Measurements from ENCODE around the gene TDRD7. TPM values are rescaled to one million over a fixed set of nuclear protein-coding genes. Genes with fewer than 3 reads are reported as not detected.

The TDRD7 gene
- total RNA-seq, 1 experiment from 2014 or later = 3.6 TPM

DNA sequence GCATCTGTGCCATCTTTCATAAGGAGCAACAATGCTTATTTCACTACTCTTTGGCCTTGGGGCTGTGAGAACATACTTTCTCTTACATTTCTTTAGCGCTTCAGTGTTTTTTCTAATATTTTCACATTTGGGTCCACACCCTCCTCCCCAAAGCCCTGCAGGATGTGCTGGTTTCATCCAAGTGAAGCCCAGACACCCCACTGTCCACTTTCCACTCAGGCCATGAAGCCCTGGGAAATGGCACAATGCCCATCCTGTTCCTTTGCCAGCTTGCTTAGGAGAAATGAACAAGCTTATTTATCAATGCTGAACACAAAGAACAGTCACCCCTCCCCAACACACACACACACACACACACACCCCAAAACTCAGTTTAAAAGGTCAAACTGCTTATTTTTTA is 72.2 kb downstream of the TDRD7 start:
- CTCF ChIA-PET = no interaction called here
- TF ChIP-seq EZH2 (IDR thresholded peaks at IDR 0.05; ENCODE audit: borderline replicate concordance, low read depth, low read length, poor library complexity, severe bottlenecking) = no peak
- TF ChIP-seq, protein P1, sequence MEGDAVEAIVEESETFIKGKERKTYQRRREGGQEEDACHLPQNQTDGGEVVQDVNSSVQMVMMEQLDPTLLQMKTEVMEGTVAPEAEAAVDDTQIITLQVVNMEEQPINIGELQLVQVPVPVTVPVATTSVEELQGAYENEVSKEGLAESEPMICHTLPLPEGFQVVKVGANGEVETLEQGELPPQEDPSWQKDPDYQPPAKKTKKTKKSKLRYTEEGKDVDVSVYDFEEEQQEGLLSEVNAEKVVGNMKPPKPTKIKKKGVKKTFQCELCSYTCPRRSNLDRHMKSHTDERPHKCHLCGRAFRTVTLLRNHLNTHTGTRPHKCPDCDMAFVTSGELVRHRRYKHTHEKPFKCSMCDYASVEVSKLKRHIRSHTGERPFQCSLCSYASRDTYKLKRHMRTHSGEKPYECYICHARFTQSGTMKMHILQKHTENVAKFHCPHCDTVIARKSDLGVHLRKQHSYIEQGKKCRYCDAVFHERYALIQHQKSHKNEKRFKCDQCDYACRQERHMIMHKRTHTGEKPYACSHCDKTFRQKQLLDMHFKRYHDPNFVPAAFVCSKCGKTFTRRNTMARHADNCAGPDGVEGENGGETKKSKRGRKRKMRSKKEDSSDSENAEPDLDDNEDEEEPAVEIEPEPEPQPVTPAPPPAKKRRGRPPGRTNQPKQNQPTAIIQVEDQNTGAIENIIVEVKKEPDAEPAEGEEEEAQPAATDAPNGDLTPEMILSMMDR (conservative IDR thresholded peaks at IDR 0.05; ENCODE audit: low read depth, low read length) = no peak

GRCh38 chr9:97487107-97487506 is 75.2 kb downstream of the TDRD7 start:
- Histone ChIP-seq H3K27me3 (replicated peaks; ENCODE audit: insufficient read depth, low read depth, low read length, poor library complexity) (no peaks in the 10 kb centered on the region), H3K27ac (ENCODE audit: low read depth, low read length, poor library complexity, severe bottlenecking) (no peak overlapping the region), H3K4me3 (ENCODE audit: low read depth, low read length, poor library complexity, severe bottlenecking) (no peak overlapping the region), H3K4me1 (ENCODE audit: insufficient read depth, low read length, poor library complexity, severe bottlenecking) (no peaks in the 10 kb centered on the region), H3K36me3 (ENCODE audit: insufficient read depth, low read length, poor library complexity, severe bottlenecking) (no peaks in the 10 kb centered on the region), H3K9me3 (ENCODE audit: low read depth, low read length, poor library complexity, severe bottlenecking) (no peaks in the 10 kb centered on the region)
- ChIA-PET POLR2A (ENCODE audit: low non-redundant PET) (interaction anchor here (0.6 kb wide), 1 partner anchor 13 kb away, joined by 4 read pairs; no protein-coding TSS in a partner anchor), CTCF (interaction anchor here (0.6 kb wide), 1 partner anchor 13 kb away, joined by 9 read pairs; no protein-coding TSS in a partner anchor)
- TF ChIP-seq, protein P1 (conservative IDR thresholded peaks at IDR 0.05; ENCODE audit: low read depth, low read length) = peak; percentile 50
- TF ChIP-seq EZH2 (IDR thresholded peaks at IDR 0.05; ENCODE audit: borderline replicate concordance, low read depth, low read length, poor library complexity, severe bottlenecking) = no peak
- BruUV-seq (replicated peaks) = no TSS peak
- peak; percentile 14 for DNase-seq (ENCODE audit: low spot score)
- intact Hi-C loops (cut with micrococcal nuclease; ENCODE audit: unreplicated experiment) = no loop called here

More for the DNA sequence above, 72.2 kb downstream of the TDRD7 start:
- Histone ChIP-seq H3K27ac (ENCODE audit: low read depth, low read length, poor library complexity, severe bottlenecking) (no peak overlapping the region), H3K27me3 (replicated peaks; ENCODE audit: insufficient read depth, low read depth, low read length, poor library complexity) (no peaks in the 10 kb centered on the region), H3K9me3 (ENCODE audit: low read depth, low read length, poor library complexity, severe bottlenecking) (no peaks in the 10 kb centered on the region), H3K4me3 (ENCODE audit: low read depth, low read length, poor library complexity, severe bottlenecking) (no peak overlapping the region), H3K36me3 (ENCODE audit: insufficient read depth, low read length, poor library complexity, severe bottlenecking) (no peaks in the 10 kb centered on the region), H3K4me1 (ENCODE audit: insufficient read depth, low read length, poor library complexity, severe bottlenecking) (no peaks in the 10 kb centered on the region)
- no peak for DNase-seq (ENCODE audit: low spot score)
- intact Hi-C loops (cut with micrococcal nuclease; ENCODE audit: unreplicated experiment) = no loop called here
- no TSS peak for BruUV-seq (replicated peaks)
- POLR2A ChIA-PET (ENCODE audit: low non-redundant PET) = no interaction called here

- no peak for DNase-seq (ENCODE audit: low spot score)
- POLR2A ChIA-PET (ENCODE audit: low non-redundant PET) = no interaction called here
- H3K36me3 ChIP-seq (ENCODE audit: insufficient read depth, low read length, poor library complexity, severe bottlenecking) = no peaks in the 10 kb centered on the region
- H3K4me1 ChIP-seq (ENCODE audit: insufficient read depth, low read length, poor library complexity, severe bottlenecking) = no peaks in the 10 kb centered on the region
- TF ChIP-seq, protein P1 (conservative IDR thresholded peaks at IDR 0.05; ENCODE audit: low read depth, low read length) = no peak
- TF ChIP-seq EZH2 (IDR thresholded peaks at IDR 0.05; ENCODE audit: borderline replicate concordance, low read depth, low read length, poor library complexity, severe bottlenecking) = no peak
- intact Hi-C loops (cut with micrococcal nuclease; ENCODE audit: unreplicated experiment) = no loop called here
- BruUV-seq (replicated peaks) = no TSS peak
- H3K4me3 ChIP-seq (ENCODE audit: low read depth, low read length, poor library complexity, severe bottlenecking) = no peak overlapping the region
- no peaks in the 10 kb centered on the region for H3K9me3 ChIP-seq (ENCODE audit: low read depth, low read length, poor library complexity, severe bottlenecking)
- H3K27me3 ChIP-seq (replicated peaks; ENCODE audit: insufficient read depth, low read depth, low read length, poor library complexity) = no peaks in the 10 kb centered on the region
- H3K27ac ChIP-seq (ENCODE audit: low read depth, low read length, poor library complexity, severe bottlenecking) = no peak overlapping the region
- CTCF ChIA-PET = no interaction called here
These were observed 76.0 kb downstream of the TDRD7 start for GRCh38 chr9:97487861-97488260.

All from A673 (cell line).